Omental fat pad (tissue), 4 donors: ENCODE results near the gene HYAL3. TPM values are rescaled to one million over a fixed set of nuclear protein-coding genes. Genes with fewer than 3 reads are reported as not detected.
"Not testable (repeated sequence)": the region's sequence is repeated elsewhere in the genome, so short reads cannot be mapped to it uniquely, and the experiment has no call there.

ENCODE experiments used
- ATAC-seq: fragments of 150-250 bp; one replicate; pipeline ENCODE4 v1.9.1; 2016; ENCODE audit warnings: mild to moderate bottlenecking, moderate library complexity; ENCODE audit not compliant: low FRiP score
- DNase-seq: peaks from one replicate; pipeline ENCODE4 v3.0.0-alpha.2; 2019; ENCODE audit warnings: low spot score
- CTCF ChIP-seq, 3 donors: fragments of 450-650 bp; IDR thresholded peaks; one replicate each; pipeline ENCODE4 v1.5.1; 2016 to 2017; ENCODE audit warnings: antibody characterized with exemption in 3 of 3, mild to moderate bottlenecking in 3 of 3, moderate library complexity in 2 of 3
- total RNA-seq, 4 donors: library from RNA; depleted of rRNA; stranded (reverse); fragments of >200 nt; gene quantifications; one replicate each; pipeline ENCODE4 v1.1.0, GENCODE V29; 2016

Gene HYAL3
- total RNA-seq, 4 donors from 2014 or later, result 1.9 to 6.2 (median 4.0) TPM

GRCh38 chr3:50263478-50264382 lies 35.5 kb downstream of the HYAL3 start:
- ATAC-seq (no peak), DNase-seq (no peak)
- no peak for TF ChIP-seq CTCF (IDR thresholded peaks at IDR 0.05)

- TF ChIP-seq CTCF (IDR thresholded peaks at IDR 0.05), result no peak
- ATAC-seq (no peak), DNase-seq (no peak)
Measured at GRCh38 chr3:50262778-50263177, 36.4 kb downstream of the HYAL3 start.

GRCh38 chr3:50262200-50262599 lies 37.0 kb downstream of the HYAL3 start:
- not testable (repeated sequence) for ATAC-seq, DNase-seq

GRCh38 chr3:50261505-50261904 lies 37.7 kb downstream of the HYAL3 start:
- TF ChIP-seq CTCF (IDR thresholded peaks at IDR 0.05), result no peak
- ATAC-seq (no peak), DNase-seq (no peak)

- no peak for ATAC-seq
- DNase-seq, result no peak
- no peak for TF ChIP-seq CTCF (IDR thresholded peaks at IDR 0.05)
Measured at GRCh38 chr3:50260942-50261441, 38.2 kb downstream of the HYAL3 start.

GRCh38 chr3:50260027-50260941 lies 38.9 kb downstream of the HYAL3 start:
- TF ChIP-seq CTCF (IDR thresholded peaks at IDR 0.05), result peak in 2 of 3 donors; percentile 91 to 93
- ATAC-seq (peak; percentile 81), DNase-seq (peak; percentile 71)

GRCh38 chr3:50259432-50260026 lies 39.7 kb downstream of the HYAL3 start:
- no peak for TF ChIP-seq CTCF (IDR thresholded peaks at IDR 0.05)
- ATAC-seq (no peak), DNase-seq (no peak)
